Measurements from ENCODE around the gene ASIP. TPM values are rescaled to one million over a fixed set of nuclear protein-coding genes. Genes with fewer than 3 reads are reported as not detected.

ASIP gene
- total and polyA plus RNA-seq, 2 of the 13 experiments (the other 11 are each of a cell fraction or from before 2014, with no cell fraction given): not detected

DNA sequence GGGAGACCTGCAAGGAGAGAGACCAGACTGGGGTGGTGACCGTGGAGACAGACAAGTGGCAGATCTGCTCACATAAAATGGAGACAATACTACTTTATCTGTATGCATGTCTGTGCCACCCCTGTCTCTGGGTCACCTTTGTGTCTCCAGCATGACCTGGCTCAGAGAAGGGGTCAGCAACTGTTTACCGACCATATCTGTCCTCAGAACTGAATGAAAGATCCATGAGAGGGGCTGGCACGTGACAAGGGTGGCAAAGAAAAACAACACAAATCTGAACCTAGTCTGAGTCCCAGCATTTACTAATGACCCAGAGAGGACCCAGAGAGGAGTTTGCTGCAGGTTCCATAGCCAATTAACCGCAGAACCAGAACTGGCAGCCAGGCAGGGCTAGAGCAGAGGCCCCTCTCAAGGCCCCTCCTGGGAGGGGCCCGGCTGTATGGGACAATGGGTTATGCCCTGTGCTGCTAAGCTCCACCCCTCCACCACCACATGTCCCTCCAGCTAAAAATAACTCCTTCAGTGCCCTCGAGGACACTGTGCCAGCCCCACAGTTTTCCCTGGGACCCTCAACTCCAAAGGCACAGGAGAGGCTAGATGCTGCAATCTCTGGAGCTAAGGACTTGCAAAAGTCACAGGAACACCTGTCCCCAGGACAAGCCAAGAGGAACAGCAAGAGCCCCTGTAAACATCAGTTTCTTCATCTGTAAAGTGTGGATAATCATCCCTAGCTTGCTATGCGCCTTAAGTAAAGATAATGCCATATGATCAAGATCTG, 59.8 kb downstream of the ASIP start (continued):
- TF ChIP-seq POLR2AphosphoS2 (IDR thresholded peaks at IDR 0.05; ENCODE audit: low read depth, low read length) (no peak), SMAD3 (CRISPR knock-in tag; IDR thresholded peaks at IDR 0.05) (peak; percentile 4; the same call in 1 of the 2 replicates), ZFP90 (CRISPR knock-in tag; IDR thresholded peaks at IDR 0.05; ENCODE audit: borderline replicate concordance) (no peak), U2AF1 (optimal IDR thresholded peaks at IDR 0.05; ENCODE audit: low read depth, low read length) (peak; percentile 25), BHLHE40 (IDR thresholded peaks at IDR 0.05; ENCODE audit: low read length) (peak; percentile 88), NR2F2 (IDR thresholded peaks at IDR 0.05; ENCODE audit: borderline replicate concordance, low read depth) (peak; percentile 92), IKZF4 (CRISPR knock-in tag; IDR thresholded peaks at IDR 0.05; ENCODE audit: borderline replicate concordance, low read depth, not compliant biosample characterization) (peak; percentile 82), TBL1XR1 (IDR thresholded peaks at IDR 0.05; ENCODE audit: borderline replicate concordance, low read length, partially characterized antibody) (peak; percentile 10), POLR2A (IDR thresholded peaks at IDR 0.05; ENCODE audit: insufficient read depth in 1 of 2, low read depth in 2 of 2, low read length in 2 of 2) (peak; percentile 38 to 47; a peak in 3 of 4 replicates), CBFB (CRISPR knock-in tag; IDR thresholded peaks at IDR 0.05) (0 out of 2 replicates have a peak, but pooled peaks have one; percentile 40), ZSCAN20 (CRISPR knock-in tag; IDR thresholded peaks at IDR 0.05; ENCODE audit: borderline replicate concordance) (no peak), ZNF460 (CRISPR knock-in tag; IDR thresholded peaks at IDR 0.05; ENCODE audit: borderline replicate concordance) (no peak), MAF1 (CRISPR knock-in tag; IDR thresholded peaks at IDR 0.05; ENCODE audit: borderline replicate concordance) (no peak), SOX13 (IDR thresholded peaks at IDR 0.05) (peak; percentile 80), SOX13 (CRISPR knock-in tag; conservative IDR thresholded peaks at IDR 0.05 in 1 of 2, IDR thresholded peaks at IDR 0.05 in 1 of 2) (peak in 1 of 2 experiments; percentile 97; a peak in 2 of 4 replicates), SALL2 (CRISPR knock-in tag; IDR thresholded peaks at IDR 0.05) (no peak), KLF11 (CRISPR knock-in tag; IDR thresholded peaks at IDR 0.05) (no peak), ZBTB42 (CRISPR knock-in tag; IDR thresholded peaks at IDR 0.05) (no peak), GFI1 (CRISPR knock-in tag; IDR thresholded peaks at IDR 0.05; ENCODE audit: borderline replicate concordance) (peak; percentile 93)
- TF ChIP-seq, protein P1, sequence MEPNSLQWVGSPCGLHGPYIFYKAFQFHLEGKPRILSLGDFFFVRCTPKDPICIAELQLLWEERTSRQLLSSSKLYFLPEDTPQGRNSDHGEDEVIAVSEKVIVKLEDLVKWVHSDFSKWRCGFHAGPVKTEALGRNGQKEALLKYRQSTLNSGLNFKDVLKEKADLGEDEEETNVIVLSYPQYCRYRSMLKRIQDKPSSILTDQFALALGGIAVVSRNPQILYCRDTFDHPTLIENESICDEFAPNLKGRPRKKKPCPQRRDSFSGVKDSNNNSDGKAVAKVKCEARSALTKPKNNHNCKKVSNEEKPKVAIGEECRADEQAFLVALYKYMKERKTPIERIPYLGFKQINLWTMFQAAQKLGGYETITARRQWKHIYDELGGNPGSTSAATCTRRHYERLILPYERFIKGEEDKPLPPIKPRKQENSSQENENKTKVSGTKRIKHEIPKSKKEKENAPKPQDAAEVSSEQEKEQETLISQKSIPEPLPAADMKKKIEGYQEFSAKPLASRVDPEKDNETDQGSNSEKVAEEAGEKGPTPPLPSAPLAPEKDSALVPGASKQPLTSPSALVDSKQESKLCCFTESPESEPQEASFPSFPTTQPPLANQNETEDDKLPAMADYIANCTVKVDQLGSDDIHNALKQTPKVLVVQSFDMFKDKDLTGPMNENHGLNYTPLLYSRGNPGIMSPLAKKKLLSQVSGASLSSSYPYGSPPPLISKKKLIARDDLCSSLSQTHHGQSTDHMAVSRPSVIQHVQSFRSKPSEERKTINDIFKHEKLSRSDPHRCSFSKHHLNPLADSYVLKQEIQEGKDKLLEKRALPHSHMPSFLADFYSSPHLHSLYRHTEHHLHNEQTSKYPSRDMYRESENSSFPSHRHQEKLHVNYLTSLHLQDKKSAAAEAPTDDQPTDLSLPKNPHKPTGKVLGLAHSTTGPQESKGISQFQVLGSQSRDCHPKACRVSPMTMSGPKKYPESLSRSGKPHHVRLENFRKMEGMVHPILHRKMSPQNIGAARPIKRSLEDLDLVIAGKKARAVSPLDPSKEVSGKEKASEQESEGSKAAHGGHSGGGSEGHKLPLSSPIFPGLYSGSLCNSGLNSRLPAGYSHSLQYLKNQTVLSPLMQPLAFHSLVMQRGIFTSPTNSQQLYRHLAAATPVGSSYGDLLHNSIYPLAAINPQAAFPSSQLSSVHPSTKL (CRISPR knock-in tag; IDR thresholded peaks at IDR 0.05): peak; percentile 79
- TF ChIP-seq, protein P2, sequence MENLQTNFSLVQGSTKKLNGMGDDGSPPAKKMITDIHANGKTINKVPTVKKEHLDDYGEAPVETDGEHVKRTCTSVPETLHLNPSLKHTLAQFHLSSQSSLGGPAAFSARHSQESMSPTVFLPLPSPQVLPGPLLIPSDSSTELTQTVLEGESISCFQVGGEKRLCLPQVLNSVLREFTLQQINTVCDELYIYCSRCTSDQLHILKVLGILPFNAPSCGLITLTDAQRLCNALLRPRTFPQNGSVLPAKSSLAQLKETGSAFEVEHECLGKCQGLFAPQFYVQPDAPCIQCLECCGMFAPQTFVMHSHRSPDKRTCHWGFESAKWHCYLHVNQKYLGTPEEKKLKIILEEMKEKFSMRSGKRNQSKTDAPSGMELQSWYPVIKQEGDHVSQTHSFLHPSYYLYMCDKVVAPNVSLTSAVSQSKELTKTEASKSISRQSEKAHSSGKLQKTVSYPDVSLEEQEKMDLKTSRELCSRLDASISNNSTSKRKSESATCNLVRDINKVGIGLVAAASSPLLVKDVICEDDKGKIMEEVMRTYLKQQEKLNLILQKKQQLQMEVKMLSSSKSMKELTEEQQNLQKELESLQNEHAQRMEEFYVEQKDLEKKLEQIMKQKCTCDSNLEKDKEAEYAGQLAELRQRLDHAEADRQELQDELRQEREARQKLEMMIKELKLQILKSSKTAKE (CRISPR knock-in tag; IDR thresholded peaks at IDR 0.05; ENCODE audit: borderline replicate concordance): peak; percentile 89
- TF ChIP-seq, protein P3, sequence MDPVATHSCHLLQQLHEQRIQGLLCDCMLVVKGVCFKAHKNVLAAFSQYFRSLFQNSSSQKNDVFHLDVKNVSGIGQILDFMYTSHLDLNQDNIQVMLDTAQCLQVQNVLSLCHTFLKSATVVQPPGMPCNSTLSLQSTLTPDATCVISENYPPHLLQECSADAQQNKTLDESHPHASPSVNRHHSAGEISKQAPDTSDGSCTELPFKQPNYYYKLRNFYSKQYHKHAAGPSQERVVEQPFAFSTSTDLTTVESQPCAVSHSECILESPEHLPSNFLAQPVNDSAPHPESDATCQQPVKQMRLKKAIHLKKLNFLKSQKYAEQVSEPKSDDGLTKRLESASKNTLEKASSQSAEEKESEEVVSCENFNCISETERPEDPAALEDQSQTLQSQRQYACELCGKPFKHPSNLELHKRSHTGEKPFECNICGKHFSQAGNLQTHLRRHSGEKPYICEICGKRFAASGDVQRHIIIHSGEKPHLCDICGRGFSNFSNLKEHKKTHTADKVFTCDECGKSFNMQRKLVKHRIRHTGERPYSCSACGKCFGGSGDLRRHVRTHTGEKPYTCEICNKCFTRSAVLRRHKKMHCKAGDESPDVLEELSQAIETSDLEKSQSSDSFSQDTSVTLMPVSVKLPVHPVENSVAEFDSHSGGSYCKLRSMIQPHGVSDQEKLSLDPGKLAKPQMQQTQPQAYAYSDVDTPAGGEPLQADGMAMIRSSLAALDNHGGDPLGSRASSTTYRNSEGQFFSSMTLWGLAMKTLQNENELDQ (CRISPR knock-in tag; IDR thresholded peaks at IDR 0.05; ENCODE audit: borderline replicate concordance): no peak

Data from HepG2 (cell line).